C4-2B (cell line): ENCODE results near the gene TTYH3.

Experiments used
- H3K27ac ChIP-seq: fragments of 450-650 bp; 2 replicates; pipeline ENCODE4 v1.5.1; 2017
- CTCF ChIP-seq: fragments of 450-650 bp; conservative IDR thresholded peaks from 2 replicates; pipeline ENCODE4 v1.5.1; 2017; ENCODE audit warnings: mild to moderate bottlenecking
- ZFX ChIP-seq: fragments of 450-650 bp; IDR thresholded peaks from 2 replicates; pipeline ENCODE4 v1.6.1; 2017

Gene TTYH3

DNA sequence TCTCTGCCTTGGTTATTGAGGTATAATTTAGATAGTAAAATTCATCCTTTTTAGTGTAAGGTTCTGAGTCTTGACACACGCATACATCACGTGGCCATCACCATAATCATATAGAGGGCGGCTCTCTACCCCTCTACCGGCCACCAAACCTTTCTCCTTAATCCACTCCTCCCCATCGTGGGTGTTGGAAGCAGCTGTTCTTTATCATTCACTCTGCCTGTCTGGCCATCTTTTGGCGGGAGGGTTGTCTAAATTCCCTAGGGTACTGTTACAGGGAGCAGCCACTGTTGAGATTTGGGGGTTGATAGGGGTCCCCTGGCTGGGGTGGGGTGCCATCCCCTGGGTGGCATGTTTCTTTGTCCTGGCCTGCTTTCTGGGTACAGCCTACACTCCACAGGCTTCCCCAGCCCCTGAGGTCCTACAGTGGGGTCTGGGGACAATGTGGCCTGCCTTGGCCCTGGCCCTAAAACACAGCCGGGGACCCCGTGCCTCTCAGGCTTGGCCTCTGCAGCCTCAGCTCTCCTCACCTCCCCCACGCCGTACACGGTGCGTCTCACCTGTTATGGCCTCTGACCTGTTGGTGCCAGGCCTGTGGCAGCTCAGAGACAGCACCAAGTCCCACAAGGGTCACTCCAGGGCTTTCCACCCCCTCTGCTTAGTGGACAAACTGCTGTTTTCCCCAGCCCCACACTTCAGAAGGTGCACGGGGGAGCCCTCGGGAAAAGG is 73.7 kb downstream of the TTYH3 start:
- TF ChIP-seq CTCF, result no peak
- no peak for TF ChIP-seq ZFX
- H3K27ac ChIP-seq, result no peak overlapping the region

- H3K27ac ChIP-seq, result no peak overlapping the region
- TF ChIP-seq ZFX (no peak), CTCF (no peak)
Observed at GRCh38 chr7:2706685-2707126, 74.9 kb downstream of the TTYH3 start.

- TF ChIP-seq ZFX, result no peak
- no peak for TF ChIP-seq CTCF
- no peak overlapping the region for H3K27ac ChIP-seq
Observed at GRCh38 chr7:2707481-2707880, 75.7 kb downstream of the TTYH3 start.

DNA sequence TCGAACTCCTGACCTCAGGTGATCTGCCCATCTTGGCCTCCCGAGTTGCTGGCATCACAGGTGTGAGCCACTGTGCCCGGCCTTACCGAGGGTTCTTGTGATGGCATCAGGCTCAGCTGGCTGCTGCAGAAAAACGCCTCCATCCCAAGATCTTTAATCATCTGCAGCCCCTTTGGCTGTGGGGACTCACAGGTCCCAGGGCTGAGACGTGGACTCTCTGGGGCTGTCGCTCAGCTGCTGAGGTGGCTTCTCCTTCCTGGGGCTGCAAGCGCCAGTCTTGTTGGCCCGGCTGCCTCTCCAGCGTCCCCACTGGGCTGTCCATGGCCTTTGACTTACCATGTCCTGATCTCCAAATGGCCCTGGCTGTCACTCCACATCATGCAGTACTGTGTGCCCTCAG is 76.3 kb downstream of the TTYH3 start:
- no peak overlapping the region for H3K27ac ChIP-seq
- TF ChIP-seq ZFX, result no peak

DNA sequence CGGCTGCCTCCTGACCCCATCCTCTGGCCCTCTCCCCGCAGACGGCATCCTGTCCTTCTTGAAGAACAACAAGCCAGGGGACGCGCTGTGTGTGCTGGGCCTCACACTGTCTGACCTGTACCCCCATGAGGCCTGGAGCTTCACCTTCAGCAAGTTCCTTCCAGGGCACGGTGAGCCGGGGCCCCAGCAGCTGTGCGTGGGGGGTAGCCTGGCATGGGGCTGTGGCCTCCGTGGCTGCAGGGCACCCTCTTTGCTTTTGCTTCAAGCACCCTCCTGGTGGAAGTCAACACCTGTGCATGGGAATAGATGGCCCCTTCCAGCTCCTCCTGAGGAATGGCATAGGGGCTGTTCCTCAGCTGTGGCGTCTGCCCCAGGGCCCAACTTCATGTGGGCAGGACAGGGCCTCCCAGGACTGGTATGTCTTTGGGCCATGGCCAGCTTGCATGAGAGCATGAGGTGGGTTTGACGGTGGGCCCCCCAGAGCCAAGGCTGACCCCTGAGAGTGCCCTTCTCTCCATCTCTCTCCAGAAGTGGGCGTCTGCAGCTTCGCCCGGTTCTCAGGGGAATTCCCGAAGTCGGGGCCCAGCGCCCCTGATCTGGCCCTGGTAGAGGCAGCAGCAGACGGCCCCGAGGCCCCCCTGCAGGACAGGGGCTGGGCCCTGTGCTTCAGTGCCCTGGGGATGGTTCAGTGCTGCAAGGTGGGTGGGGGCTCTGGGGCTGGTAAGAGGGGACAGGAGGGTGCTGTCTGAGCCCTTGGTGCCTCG is 76.9 kb downstream of the TTYH3 start:
- H3K27ac ChIP-seq, result no peak overlapping the region
- TF ChIP-seq CTCF, result no peak
- no peak for TF ChIP-seq ZFX

DNA sequence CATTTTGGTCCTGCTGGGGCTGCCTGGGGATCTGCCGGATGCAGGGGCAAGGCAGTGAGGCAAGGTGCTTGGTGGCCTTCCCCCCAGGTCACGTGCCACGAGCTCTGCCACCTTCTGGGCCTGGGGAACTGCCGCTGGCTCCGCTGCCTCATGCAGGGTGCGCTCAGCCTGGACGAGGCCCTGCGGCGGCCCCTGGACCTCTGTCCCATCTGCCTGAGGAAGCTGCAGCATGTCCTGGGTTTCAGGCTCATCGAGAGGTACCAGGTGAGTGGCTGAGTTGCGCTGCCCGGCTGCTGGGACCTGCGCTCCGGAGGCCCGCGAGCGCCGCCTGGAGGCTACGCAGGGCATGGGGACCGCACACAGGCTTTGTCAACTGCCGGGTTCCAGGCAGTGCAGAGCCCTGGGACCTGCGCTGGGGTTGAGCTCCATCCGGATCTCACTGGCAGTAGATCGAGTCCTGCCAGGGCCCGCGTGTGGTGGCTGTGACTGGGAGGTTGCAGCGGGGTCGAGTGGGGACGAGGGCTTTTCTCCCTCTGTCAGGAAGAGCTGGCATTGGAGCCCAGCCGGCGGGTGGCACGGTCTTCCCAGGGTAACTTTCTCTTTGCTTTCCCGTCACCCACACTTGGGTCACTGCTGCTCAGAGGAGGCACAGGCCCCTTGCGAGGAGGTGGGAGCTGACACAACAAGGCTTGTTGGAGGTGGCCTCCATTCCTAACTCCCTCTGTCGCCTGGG is 77.9 kb downstream of the TTYH3 start:
- TF ChIP-seq CTCF, result peak; percentile 88
- no peak for TF ChIP-seq ZFX
- no peak overlapping the region for H3K27ac ChIP-seq

- H3K27ac ChIP-seq, result no peak overlapping the region
- TF ChIP-seq ZFX, result no peak
- no peak for TF ChIP-seq CTCF
Observed at GRCh38 chr7:2710286-2710655, 78.5 kb downstream of the TTYH3 start.
